HG02588 (cell line): ENCODE measurements around the gene H2BK1.

Source experiments
- ATAC-seq: cut with Tn5 transposase; IDR thresholded peaks from one replicate; pipeline ENCODE4 v1.9.1; 2021; ENCODE audit warnings: mild to moderate bottlenecking, moderate library complexity; ENCODE audit not compliant: unreplicated experiment

Gene H2BK1

DNA sequence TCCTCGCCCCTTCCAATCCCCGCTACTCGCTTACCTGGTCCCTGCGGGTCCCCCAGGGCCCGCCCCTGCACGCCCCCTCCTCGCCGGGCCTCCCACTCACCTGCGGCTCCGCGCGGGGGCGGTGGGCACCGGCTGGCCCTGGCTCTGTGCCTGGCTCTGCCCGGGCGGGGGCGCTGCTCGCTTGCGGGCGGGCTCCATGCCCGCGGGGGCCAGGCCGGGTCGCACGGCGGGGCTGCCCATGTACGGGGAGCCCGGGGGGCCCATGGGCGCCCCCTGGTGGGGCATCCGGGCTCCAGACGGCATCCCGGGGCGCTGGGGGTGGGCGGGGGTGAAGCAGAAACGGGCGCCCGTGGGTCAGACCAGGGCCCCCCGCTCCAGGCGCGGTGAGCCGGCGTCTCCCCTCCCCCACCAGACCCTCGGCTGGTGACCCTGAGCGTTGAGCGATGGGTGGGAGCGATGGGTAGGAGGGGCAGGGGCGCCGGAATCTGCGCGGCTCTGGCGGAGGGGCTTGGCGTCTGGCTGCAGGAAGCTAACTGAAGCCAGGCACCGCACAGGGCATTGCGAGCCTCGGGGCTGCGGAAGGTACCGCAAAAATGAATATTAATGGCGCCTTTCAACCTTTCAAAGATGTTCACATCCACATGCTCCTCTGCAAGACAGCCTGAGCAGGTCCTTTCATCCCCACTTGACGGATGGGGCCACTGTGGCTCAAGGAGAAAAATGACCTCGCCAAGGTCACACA, 35.2 kb upstream of the H2BK1 start:
- ATAC-seq = no peak

DNA sequence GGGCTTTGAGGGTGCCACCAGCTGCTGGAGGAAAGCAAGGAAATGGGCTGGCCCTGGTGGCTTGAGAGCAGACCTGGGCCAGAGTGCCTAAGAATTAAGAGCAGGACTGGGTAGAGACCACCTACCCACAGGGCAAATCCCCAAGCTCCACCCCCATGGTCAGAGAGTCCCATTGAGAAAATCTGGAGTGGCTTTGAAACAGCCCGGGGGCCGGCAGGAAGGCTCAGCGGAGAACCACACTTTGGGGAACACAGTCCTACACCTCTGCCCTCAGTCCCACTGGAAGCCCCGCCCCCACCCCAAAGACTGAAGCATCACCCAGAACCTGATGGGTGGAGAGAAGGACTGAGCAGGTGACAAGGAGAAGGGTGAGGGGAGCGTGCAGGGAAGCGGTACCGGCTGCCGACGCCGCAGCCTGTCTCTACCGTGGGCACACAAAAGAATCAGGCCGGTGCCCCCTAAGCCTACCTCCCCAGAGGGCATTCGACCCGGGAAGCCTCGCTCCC, 34.6 kb upstream of the H2BK1 start:
- ATAC-seq = no peak

DNA sequence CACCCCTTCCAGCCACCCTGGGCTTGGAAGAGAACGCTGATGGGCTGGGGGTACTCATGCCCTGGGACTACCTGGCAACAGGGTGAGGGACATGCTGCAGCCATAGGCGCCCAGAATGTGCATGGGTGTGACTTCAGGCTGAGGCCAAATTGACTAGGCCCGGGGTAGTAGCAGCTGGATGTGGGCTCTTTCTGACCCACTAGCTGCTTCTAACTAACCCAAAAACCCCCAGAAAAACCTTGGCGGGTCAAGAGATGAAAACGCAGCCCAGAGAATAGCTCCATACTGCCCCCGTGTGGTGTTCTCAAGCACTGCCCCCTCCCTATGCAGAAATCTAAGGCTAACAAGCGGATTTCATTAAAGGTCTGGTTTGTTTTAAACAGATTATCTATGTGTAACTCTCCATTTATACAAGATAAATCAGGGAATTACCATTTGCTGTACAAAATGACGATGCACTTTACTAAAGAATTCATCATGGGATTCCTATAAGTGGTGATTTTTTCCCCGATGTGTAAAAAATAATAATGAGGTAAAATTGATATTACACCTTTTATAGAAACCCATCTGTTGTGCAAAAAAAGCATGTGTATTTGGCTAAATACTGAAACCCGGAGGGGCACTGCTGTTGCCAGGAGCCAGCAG, 34.0 kb upstream of the H2BK1 start:
- no peak for ATAC-seq

DNA sequence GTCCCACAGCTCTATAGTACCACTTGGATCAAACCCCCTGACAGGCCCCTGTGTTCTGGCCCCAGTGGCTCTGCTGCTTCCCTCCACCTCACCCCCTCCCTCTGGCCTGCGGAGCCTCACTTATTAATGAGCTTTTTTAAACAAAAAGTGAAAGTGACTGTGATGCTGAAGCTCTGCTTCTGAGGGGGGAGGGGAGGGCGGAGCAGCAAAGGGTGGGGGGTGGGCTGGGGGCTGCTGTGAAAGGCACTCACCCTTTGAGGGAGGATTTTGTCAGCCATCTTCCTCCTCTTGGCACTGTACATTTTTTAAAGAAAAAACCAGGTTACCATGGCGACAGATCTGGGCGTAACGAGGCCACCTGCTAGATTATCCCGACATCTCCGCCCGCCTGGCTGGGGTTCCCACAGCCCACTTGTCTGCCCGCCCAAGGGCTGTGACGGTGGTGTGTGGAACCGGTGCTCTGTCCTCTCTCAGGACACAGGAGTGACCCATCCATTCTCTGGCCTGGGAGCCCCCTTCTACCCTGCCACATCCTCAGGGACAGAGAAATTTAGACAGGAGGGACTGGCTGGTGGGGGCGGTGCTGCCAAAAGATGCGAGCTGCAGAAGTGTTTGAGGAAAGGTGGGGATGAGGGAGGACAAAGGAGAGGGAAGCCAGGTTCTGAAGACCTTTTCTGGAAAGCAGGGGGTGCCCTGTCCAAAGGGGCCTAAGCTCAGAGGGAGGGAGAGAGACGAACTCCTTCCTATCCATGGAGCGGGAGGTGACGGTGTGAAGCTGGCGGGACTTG, 33.3 kb upstream of the H2BK1 start:
- ATAC-seq = no peak

- ATAC-seq = no peak
Measured at GRCh38 chr7:151243045-151243349, 32.7 kb upstream of the H2BK1 start.

- ATAC-seq = no peak
Measured at GRCh38 chr7:151242159-151243044, 32.1 kb upstream of the H2BK1 start.

GRCh38 chr7:151241755-151242096, 31.4 kb upstream of the H2BK1 start:
- no peak for ATAC-seq

GRCh38 chr7:151240942-151241754, 30.9 kb upstream of the H2BK1 start:
- no peak for ATAC-seq

- no peak for ATAC-seq
Measured at GRCh38 chr7:151240536-151240935, 30.2 kb upstream of the H2BK1 start.

DNA sequence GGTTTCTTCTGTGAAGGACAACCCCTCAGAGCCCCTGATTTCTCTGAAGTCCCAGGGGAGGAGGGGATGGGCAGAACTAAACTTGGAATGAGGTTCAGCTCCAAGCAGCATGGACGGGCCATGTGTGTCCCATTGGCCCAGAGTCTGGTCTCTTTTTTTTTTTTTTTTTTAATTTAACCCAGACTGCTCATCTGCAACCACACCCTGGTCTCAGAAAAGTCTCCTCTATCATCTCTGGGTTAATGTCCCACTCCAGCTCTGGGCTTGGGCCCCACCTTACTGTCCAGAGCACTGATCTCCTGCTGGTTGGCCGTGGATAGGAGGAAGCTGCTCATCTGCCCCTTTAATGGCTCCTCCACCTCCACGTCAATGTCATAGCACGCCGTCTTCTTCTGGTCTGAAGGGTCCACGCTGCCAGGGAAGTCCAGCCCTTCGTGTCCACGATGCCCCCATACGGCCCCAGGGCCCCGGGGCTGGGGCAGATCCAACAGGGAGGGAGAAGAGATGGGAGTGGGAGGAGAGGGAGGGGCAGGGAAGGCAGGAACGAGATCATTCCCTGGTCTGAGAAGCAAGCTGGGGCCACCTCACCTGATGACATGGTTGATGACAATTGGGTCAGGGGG, 29.7 kb upstream of the H2BK1 start:
- no peak for ATAC-seq

DNA sequence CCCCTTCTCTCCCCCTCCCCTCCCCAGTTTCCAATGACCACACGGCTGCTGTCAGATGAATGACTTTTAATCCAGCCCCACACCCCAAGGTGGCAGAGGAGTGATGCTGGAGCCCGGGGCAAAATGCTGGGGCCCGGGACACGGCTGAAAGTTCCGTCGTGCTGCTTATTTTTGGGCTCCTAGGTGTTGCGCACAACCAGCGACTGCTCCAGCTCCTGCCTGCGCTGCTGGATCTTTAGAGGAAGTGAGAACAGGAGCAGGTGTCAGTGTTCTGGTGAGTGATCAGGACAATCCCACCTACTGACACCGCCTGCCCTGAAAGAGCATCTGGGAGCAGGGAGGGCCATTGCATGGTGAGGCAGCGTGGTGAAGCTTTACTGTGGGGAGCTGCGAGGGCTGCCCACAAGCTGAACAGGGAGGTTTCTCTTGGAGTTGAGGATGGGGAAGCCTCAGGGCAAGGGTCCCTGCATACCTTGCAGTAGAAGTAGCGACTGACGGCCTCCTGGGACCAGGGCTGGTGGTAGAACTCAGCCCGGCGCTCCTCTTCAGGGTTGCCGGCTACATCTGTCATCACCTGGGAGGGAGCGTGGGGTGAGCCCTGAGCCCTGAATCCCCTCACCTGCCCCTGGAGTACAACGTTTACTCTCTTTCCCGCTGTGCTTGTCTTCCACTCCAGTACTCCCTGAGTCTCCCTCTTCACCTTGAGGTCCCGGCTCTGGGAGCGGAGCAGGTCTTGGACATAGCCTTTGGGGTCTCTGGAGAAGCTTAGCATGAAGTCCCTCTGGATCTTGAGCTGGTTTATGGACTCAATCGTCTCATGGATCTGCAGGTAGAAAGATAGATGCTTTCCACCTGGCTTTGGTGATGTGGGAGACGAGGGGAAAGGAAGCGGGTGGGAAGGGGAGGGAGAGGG, 28.9 kb upstream of the H2BK1 start:
- no peak for ATAC-seq

DNA sequence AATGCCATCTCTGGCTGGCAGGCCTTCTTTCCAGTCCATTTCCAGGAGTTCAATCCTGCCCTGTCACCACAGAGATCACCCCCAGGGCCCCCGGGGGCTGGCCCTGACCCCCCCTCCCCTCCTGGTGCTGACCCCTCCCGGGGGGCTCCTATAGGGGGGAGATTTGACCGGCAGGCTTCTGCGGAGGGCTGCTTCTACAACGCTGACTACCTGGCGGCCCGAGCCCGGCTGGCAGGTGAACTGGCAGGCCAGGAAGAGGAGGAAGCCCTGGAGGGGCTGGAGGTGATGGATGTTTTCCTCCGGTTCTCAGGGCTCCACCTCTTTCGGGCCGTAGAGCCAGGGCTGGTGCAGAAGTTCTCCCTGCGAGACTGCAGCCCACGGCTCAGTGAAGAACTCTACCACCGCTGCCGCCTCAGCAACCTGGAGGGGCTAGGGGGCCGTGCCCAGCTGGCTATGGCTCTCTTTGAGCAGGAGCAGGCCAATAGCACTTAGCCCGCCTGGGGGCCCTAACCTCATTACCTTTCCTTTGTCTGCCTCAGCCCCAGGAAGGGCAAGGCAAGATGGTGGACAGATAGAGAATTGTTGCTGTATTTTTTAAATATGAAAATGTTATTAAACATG, 28.0 kb upstream of the H2BK1 start:
- ATAC-seq = no peak

DNA sequence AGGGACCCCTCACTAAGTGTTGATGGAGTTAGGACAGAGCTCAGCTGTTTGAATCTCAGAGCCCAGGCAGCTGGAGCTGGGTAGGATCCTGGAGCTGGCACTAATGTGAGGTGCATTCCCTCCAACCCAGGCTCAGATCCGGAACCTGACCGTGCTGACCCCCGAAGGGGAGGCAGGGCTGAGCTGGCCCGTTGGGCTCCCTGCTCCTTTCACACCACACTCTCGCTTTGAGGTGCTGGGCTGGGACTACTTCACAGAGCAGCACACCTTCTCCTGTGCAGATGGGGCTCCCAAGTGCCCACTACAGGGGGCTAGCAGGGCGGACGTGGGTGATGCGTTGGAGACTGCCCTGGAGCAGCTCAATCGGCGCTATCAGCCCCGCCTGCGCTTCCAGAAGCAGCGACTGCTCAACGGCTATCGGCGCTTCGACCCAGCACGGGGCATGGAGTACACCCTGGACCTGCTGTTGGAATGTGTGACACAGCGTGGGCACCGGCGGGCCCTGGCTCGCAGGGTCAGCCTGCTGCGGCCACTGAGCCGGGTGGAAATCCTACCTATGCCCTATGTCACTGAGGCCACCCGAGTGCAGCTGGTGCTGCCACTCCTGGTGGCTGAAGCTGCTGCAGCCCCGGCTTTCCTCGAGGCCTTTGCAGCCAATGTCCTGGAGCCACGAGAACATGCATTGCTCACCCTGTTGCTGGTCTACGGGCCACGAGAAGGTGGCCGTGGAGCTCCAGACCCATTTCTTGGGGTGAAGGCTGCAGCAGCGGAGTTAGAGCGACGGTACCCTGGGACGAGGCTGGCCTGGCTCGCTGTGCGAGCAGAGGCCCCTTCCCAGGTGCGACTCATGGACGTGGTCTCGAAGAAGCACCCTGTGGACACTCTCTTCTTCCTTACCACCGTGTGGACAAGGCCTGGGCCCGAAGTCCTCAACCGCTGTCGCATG, 27.2 kb upstream of the H2BK1 start:
- ATAC-seq = no peak

GRCh38 chr7:151236406-151236805, 26.1 kb upstream of the H2BK1 start:
- ATAC-seq = no peak

GRCh38 chr7:151235091-151235787, 25.0 kb upstream of the H2BK1 start:
- ATAC-seq = no peak

DNA sequence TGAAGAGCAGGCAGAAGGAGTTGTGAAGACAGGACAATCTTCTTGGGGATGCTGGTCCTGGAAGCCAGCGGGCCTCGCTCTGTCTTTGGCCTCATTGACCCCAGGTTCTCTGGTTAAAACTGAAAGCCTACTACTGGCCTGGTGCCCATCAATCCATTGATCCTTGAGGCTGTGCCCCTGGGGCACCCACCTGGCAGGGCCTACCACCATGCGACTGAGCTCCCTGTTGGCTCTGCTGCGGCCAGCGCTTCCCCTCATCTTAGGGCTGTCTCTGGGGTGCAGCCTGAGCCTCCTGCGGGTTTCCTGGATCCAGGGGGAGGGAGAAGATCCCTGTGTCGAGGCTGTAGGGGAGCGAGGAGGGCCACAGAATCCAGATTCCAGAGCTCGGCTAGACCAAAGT, 23.5 kb upstream of the H2BK1 start:
- ATAC-seq = no peak
